Neural cell (in vitro differentiated cells): ENCODE measurements around the gene ACVR1C. TPM values are rescaled to one million over a fixed set of nuclear protein-coding genes. Genes with fewer than 3 reads are reported as not detected.
A peak's percentile ranks its signal among the peaks of the same experiment; 100 is the strongest.

ENCODE experiments used
- H2AFZ ChIP-seq: fragments of 200-600, 300-800 bp; sonication (generic), shearing (Covaris generic); 2 replicates; pipeline ENCODE4 v1.6.0; 2014; ENCODE audit warnings: low read depth, mild to moderate bottlenecking, antibody characterized with exemption, low read length, moderate library complexity
- H3F3A ChIP-seq: fragments of 200-600 bp; shearing (Covaris generic); 2 replicates; pipeline ENCODE4 v1.6.1; 2016; ENCODE audit warnings: mild to moderate bottlenecking, moderate library complexity, mixed read lengths, antibody characterized with exemption, low read length; ENCODE audit not compliant: insufficient read depth, poor library complexity, severe bottlenecking
- H3K27ac ChIP-seq: fragments of 200-600, 300-800 bp; sonication (generic), shearing (Covaris generic); 2 replicates; pipeline ENCODE4 v1.5.1; 2014; ENCODE audit warnings: mild to moderate bottlenecking, low read length, moderate library complexity
- H3K27me3 ChIP-seq: fragments of 300-800, 200-600 bp; sonication (generic), shearing (Covaris generic); 2 replicates; pipeline ENCODE4 v1.6.0; 2014; ENCODE audit warnings: mild to moderate bottlenecking, low read depth, low read length, moderate library complexity; ENCODE audit not compliant: insufficient read depth
- H3K36me3 ChIP-seq: fragments of 300-800, 200-600 bp; sonication (generic), shearing (Covaris generic); 2 replicates; pipeline ENCODE4 v1.5.1; 2014; ENCODE audit warnings: mild to moderate bottlenecking, antibody characterized with exemption, low read length, moderate library complexity; ENCODE audit not compliant: insufficient read depth
- H3K4me2 ChIP-seq: fragments of 300-800, 200-600 bp; sonication (generic), shearing (Covaris generic); 2 replicates; pipeline ENCODE4 v1.6.0; 2014; ENCODE audit warnings: mild to moderate bottlenecking, low read length
- H3K4me3 ChIP-seq: fragments of 300-800, 200-600 bp; sonication (generic), shearing (Covaris generic); 2 replicates; pipeline ENCODE4 v1.5.1; 2014; ENCODE audit warnings: mild to moderate bottlenecking, low read length, moderate library complexity
- H3K79me2 ChIP-seq: fragments of 200-600 bp; shearing (Covaris generic); replicated peaks from 2 replicates; pipeline ENCODE4 v1.6.0; 2014; ENCODE audit warnings: mild to moderate bottlenecking, low read length, moderate library complexity; ENCODE audit not compliant: insufficient read depth
- H3K9ac ChIP-seq: fragments of 300-800, 200-600 bp; sonication (generic), shearing (Covaris generic); 2 replicates; pipeline ENCODE4 v1.6.1; 2016; ENCODE audit warnings: mild to moderate bottlenecking, low read length, mixed read lengths
- H3K9me2 ChIP-seq: fragments of 200-600 bp; shearing (Covaris generic); 2 replicates; pipeline ENCODE4 v1.6.1; 2016; ENCODE audit warnings: mild to moderate bottlenecking, low read length, mixed read lengths; ENCODE audit not compliant: insufficient read depth
- H3K9me3 ChIP-seq: fragments of 200-600, 300-800 bp; sonication (generic), shearing (Covaris generic); 2 replicates; pipeline ENCODE4 v1.6.1; 2016; ENCODE audit warnings: mild to moderate bottlenecking, mixed run types, low read length, moderate library complexity, mixed read lengths
- H4K20me1 ChIP-seq: fragments of 200-600 bp; shearing (Covaris generic); 2 replicates; pipeline ENCODE4 v1.6.1; 2016; ENCODE audit warnings: mild to moderate bottlenecking, mixed run types; ENCODE audit not compliant: insufficient read depth
- CTCF ChIP-seq: fragments of 450-650 bp; IDR thresholded peaks from 2 replicates; pipeline ENCODE4 v1.5.1; 2014; ENCODE audit warnings: antibody characterized with exemption, mild to moderate bottlenecking, moderate library complexity; ENCODE audit not compliant: poor library complexity, severe bottlenecking
- EP300 ChIP-seq: fragments of 450-650 bp; conservative IDR thresholded peaks from 2 replicates; pipeline ENCODE4 v1.6.1; 2014; ENCODE audit warnings: antibody characterized with exemption, mild to moderate bottlenecking, moderate library complexity; ENCODE audit not compliant: poor library complexity, severe bottlenecking
- EZH2 ChIP-seq: fragments of 200-600, 300-800 bp; shearing (Covaris generic), sonication (generic); IDR thresholded peaks from 2 replicates; pipeline ENCODE4 v1.6.1; 2014; ENCODE audit warnings: antibody characterized with exemption, low read length, borderline replicate concordance, mild to moderate bottlenecking; ENCODE audit not compliant: insufficient read depth, poor library complexity, severe bottlenecking
- MXI1 ChIP-seq: fragments of 450-650 bp; conservative IDR thresholded peaks from 2 replicates; pipeline ENCODE4 v1.6.1; 2014; ENCODE audit warnings: antibody characterized with exemption, mild to moderate bottlenecking; ENCODE audit not compliant: poor library complexity, severe bottlenecking
- POLR2AphosphoS5 ChIP-seq: IDR thresholded peaks from 2 replicates; pipeline ENCODE4 v1.6.1; 2012
- RAD21 ChIP-seq: fragments of 450-650 bp; conservative IDR thresholded peaks from 2 replicates; pipeline ENCODE4 v1.6.1; 2014; ENCODE audit warnings: antibody characterized with exemption, mild to moderate bottlenecking, moderate library complexity
- REST ChIP-seq: IDR thresholded peaks from 2 replicates; pipeline ENCODE4 v1.6.1; 2012; ENCODE audit warnings: borderline replicate concordance
- SMC3 ChIP-seq: fragments of 450-650 bp; conservative IDR thresholded peaks from 2 replicates; pipeline ENCODE4 v1.6.1; 2014; ENCODE audit warnings: antibody characterized with exemption, mild to moderate bottlenecking, moderate library complexity; ENCODE audit not compliant: poor library complexity
- TAF1 ChIP-seq: IDR thresholded peaks from 2 replicates; pipeline ENCODE4 v1.6.1; 2012; ENCODE audit warnings: low read depth
- polyA plus RNA-seq: library from polyadenylated mRNA; depleted of rRNA; stranded (reverse); fragments of >200 nt; gene quantifications from 2 replicates; pipeline ENCODE4 v1.2.3, GENCODE V29; 2014

The ACVR1C gene
- polyA plus RNA-seq, 1 donor from 2014 or later = 0.26 TPM

GRCh38 chr2:157627594-157628476, 829 bp downstream of the ACVR1C start:
- Histone ChIP-seq H3K27me3 (peaks cover 47% of the 10 kb centered on the region), H3K36me3 (no peaks in the 10 kb centered on the region), H3K9me2 (no peaks in the 10 kb centered on the region), H2AFZ (no peak overlapping the region), H3K9ac (peak overlapping the region; percentile 45), H3K4me3 (peak overlapping the region; percentile 76), H4K20me1 (no peaks in the 10 kb centered on the region), H3K4me2 (peak overlapping the region; percentile 87), H3F3A (no peaks in the 10 kb centered on the region), H3K27ac (no peak overlapping the region), H3K79me2 (no peaks in the 10 kb centered on the region), H3K9me3 (no peaks in the 10 kb centered on the region)
- peak; percentile 35 for TF ChIP-seq POLR2AphosphoS5
- TF ChIP-seq CTCF = no peak

- Histone ChIP-seq H2AFZ (no peak overlapping the region), H3K79me2 (no peaks in the 10 kb centered on the region), H3K4me2 (no peak overlapping the region), H3F3A (no peaks in the 10 kb centered on the region), H3K27ac (no peak overlapping the region), H3K9me2 (no peaks in the 10 kb centered on the region), H3K9ac (no peak overlapping the region), H3K36me3 (no peaks in the 10 kb centered on the region), H3K9me3 (no peaks in the 10 kb centered on the region), H3K4me3 (no peak overlapping the region), H3K27me3 (peaks cover 47% of the 10 kb centered on the region), H4K20me1 (no peaks in the 10 kb centered on the region)
- no peak for TF ChIP-seq CTCF
- TF ChIP-seq TAF1 = no peak
- TF ChIP-seq EP300 = no peak
- no peak for TF ChIP-seq SMC3
- TF ChIP-seq MXI1 = no peak
- TF ChIP-seq POLR2AphosphoS5 = no peak
- TF ChIP-seq RAD21 = no peak
- TF ChIP-seq EZH2 = no peak
- no peak for TF ChIP-seq REST
These were observed 3.4 kb downstream of the ACVR1C start for GRCh38 chr2:157625296-157625695.
